ENCODE data around the gene INPP4A.
A peak's percentile ranks its signal among the peaks of the same experiment; 100 is the strongest.

Gene INPP4A

DNA sequence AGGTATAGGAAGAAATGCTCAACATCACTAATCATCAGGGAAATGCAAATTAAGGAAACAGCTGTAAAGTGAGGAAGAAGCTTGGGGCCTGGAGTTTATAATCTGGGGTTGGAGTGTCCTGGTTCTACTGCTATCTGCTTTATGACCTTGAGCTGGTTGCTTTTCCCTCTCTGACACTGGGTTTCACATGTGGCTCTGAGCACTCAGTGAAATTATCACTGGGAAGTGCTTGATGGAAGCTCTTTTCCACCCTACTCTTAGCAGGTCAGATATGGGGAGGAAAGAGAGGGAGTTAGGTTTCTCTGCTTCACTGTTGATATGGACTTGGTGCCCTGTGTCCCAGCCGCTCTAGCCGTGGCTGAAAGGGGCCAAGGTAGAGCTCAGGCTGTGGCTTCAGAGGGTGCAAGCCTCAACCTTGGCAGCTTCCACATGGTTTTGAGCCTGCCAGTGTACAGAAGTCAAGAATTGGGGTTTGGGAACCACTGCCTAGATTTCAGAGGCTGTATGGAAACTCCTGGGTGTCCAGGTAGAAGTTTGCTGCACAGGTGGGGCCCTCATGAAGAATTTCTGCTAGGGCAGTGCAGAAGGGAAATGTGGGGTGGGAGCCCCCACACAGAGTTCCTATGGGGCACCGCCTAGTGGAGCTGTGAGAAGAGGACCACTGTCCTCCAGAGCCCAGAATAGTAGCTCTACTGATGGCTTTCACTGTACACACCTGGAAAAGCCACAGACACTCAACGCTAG lies 52.3 kb downstream of the INPP4A start:
- DNase-seq (ENCODE audit: low spot score): no peak

DNA sequence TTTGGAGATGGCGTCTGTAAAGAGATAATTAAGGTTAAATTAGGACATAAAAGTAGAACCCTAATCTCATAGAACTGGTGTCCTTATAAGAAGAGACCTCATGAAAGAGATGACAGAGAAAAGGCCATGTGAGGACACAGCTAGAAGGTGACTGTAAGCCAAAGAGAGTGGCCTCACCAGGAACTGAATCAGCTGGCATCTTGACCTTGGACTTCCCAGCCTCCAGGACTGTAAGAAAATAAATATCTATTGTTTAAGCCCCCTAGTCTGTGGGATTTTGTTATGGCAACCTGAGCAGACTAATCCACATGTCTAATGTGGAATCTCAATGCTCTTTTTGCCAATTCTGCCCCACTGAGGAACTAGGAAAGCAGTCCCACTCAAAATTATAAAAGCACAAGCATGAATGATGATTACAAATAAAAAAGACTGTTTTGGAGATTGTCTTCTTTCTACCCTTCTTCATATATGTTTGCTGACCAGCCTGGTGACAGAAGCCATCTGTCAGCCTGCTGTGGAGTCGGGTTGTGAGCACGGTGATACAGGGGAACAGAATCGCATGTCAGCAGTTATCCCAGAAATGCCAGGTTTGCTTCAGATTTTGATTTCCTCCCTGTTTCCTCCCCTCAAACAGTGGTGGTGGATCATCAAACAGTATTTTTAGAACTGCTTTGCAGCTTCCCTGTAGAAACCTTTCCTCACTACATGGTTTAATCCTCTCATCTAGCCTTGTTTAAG lies 54.2 kb downstream of the INPP4A start:
- DNase-seq (ENCODE audit: low spot score): no peak

DNA sequence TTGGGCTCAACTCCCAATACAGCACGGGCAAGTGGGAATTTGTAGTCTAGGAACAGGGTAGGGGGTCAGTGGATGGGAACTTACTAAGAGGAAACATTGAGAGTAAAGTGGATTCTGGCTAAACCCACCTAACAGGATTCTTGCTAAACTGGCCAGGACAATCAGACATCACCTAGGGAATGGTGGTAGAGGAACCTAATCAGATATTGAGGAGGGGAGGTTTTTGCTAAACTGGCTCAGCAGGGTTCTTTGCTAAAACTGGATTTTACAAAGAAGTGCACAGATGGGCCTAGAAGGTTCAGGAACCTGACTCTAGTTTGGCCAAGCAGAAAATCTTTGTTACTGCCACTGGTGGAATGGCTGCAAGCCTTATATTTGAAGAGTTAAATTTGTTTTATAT lies 55.9 kb downstream of the INPP4A start:
- DNase-seq (ENCODE audit: low spot score): no peak

- no peak for DNase-seq (ENCODE audit: low spot score)
Observed at GRCh38 chr2:98501223-98501622, 56.6 kb downstream of the INPP4A start.

DNA sequence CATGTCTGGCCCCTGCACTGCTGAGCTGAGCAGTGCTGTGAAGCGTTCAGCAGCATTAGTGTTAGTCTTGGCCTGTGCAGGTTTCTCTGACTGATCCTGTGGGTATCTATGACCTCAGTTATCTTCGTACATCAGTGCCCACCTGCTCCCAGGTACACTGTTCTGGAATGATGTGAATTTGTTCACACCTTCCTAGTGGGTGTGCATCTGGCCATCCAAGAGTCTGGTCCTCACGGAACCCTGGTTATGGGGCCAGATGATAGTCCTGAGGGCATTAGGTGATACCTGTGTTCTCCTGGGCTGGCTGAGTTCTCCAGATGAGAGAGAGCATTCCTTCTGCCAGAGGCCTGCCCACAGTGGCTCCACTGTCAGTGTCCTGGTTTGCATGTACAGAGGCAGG lies 57.2 kb downstream of the INPP4A start:
- DNase-seq (ENCODE audit: low spot score): no peak

DNA sequence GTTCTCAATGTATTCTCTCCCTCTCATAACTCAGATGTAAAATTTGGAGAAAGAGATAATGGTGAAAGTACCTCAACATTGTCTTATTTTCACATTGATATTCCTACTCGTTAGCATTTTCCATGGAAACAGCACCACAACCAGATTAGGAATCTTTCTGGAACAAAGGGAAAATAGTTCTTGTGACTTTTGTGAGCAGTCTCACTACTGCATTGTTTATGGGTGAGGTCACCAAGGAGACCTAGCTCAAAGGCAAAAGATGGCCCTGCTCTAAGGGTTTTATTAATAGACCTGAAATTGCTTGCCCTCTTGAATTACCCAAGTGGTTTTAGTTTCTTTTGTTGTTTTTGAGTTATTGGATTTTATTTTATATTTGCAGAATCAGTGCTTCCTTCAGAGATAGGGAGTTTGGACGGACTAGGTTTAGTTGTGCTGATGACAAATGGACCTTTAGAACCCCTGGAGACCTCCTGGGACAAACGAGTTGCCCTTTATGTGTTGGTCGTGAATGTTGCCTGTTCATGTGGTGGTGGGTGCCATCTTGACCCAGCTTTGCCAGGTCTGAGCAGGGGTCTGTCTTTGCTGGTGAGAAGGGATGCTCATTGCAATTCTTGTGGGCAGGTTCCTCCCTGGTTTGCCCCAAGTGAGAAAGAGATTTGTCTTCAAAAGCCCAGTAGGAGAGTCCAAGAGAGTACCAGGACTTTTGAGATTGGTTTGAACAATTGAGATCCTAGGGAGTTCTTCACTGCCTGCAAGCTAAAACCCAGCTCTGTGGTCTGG lies 58.1 kb downstream of the INPP4A start:
- peak; percentile 78 for DNase-seq (ENCODE audit: low spot score)

DNA sequence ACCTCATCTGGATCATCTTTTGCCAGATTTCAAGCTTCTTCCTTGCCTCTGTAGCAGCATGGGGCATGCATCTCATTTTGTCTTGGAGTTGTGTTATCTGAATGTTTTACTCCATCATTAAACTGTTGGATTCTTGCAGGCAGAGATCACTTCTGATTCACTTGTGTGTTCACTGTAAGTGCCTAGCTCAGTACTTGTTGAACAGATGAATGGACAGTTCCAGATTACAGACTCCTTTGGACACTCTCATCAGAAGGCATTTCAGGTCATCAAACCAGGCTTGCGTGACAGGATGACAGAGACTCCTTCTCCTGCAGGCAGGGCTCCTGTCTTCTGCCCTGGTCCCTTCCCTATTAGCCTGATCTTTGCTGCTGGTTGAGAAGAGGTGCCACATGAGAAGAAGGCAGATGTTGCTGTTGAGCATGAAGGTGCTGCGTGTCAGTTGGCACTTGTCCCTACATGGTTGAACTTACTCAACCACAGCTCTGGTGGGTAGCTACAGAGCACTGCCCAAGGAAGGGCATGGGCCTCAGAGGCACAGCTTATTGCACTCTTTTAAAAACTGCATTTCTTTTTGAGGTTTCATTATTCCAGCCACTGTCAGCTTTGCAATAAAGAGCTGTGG lies 58.9 kb downstream of the INPP4A start:
- no peak for DNase-seq (ENCODE audit: low spot score)

DNA sequence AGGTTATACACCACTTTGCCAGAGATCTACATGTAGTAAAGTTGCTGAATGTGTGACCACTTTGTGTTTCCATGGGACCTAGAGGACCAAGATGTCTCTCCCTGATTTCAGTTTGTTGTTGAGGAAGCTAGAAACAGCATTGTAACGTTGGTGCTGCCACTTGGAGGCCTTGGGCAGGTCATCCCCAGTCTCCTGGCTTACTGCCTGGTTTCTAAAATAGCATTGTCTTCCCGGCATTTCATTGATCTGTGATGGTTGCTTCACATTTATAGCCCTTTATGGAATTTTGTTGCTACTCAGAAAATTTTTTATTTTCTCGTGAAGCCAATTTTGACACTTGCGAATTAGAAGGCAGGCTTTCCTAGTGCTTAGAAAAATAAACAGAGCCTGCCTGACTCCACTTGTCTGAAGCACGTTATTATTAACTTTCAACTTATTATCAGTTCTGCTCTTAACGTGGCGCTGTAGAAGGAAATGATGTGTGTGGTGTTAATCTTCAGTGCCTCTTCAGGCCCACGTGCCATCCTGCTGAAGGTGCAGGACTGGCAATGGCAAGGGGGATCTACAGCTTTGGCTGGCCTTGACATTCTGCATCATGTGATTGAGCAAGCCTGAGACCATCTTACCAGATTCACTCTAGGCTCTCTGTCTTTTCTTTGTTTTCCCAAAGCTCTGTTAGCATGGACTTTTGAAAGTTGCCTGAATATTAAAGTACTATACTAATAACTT lies 59.9 kb downstream of the INPP4A start:
- peak; percentile 55 for DNase-seq (ENCODE audit: low spot score)

DNA sequence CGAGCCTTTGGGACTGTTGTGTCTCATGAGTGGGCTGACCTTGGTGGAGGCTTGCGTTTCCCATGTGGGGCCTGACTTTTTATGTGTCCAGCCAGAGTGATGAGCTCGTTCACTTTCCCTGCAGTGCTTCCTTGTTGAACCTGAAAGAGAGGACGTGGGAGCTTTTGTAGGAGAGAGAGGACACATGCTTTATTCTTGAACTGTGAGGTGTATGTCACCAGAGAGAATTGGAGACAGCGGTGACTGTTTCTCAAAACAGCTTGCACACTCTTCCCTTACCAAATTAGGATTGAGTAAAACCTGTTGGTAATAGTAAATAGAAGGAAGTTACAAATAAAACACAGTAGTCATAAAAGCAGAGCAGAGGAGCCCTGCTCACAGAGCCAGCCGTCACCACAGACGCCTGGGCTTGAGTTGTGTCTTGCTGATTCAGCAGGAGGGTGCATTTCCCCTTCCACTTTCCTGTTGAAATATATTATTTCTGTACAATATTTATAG lies 60.7 kb downstream of the INPP4A start:
- no peak for DNase-seq (ENCODE audit: low spot score)

GRCh38 chr2:98505971-98506664 lies 61.5 kb downstream of the INPP4A start:
- peak; percentile 44 for DNase-seq (ENCODE audit: low spot score)

DNA sequence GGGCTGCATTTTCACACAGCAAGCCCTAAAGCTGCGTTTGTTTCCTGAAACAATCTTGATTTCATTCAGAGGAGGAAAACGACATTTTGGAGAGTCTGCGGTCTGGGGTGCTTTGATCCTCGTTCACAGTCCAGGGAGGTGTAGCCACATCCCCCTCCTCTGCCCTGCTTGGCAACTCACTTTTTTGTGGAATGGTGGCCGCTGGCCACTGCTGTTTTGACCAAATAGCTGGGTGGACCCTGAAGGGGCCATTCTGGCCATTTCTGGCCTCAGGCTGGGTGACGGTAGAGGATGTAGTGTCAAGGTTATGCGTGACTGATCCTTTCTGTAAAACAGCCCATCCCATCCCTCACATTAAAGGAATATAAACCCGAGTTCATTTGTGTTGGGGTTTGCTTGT lies 62.2 kb downstream of the INPP4A start:
- no peak for DNase-seq (ENCODE audit: low spot score)

GRCh38 chr2:98507461-98507860 lies 62.8 kb downstream of the INPP4A start:
- no peak for DNase-seq (ENCODE audit: low spot score)

GRCh38 chr2:98507891-98508708 lies 63.4 kb downstream of the INPP4A start:
- no peak for DNase-seq (ENCODE audit: low spot score)

DNA sequence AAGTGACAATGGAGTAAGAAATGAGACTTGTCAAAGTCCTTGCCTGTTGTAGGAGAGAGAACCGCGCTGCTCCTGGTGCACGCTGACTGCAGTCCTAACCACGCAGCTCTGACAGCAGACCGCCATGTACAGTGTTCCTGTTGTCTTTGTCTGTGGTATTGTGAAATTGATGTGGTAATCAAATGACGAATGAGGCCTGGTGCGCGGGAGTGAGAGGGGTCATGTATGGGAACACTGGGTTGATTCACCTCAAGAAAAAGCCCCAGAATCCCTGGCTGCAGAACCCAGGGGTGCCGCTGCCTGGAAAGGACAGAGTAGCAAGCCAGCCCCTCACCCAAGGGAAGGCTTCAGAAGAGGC lies 64.0 kb downstream of the INPP4A start:
- DNase-seq (ENCODE audit: low spot score): no peak

GRCh38 chr2:98509542-98510321 lies 65.1 kb downstream of the INPP4A start:
- no peak for DNase-seq (ENCODE audit: low spot score)

DNA sequence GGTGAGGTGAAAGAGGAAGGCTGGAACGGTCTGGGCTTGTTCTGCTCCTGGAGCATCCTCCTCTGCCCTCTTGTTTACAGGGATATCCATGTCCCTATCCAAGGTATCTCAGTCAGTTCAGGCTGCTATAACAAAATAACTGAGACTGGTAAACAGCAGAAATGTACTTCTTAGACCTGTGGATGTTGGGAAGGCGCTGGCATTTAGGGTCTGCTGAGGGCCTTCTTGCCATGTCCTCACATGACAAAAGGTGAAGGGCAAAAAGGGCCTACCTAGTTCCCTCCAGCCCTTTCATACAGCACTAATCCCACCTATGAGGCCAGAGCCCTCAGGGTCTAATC lies 65.6 kb downstream of the INPP4A start:
- no peak for DNase-seq (ENCODE audit: low spot score)

- no peak for DNase-seq (ENCODE audit: low spot score)
Observed at GRCh38 chr2:98511981-98512380, 67.3 kb downstream of the INPP4A start.

- no peak for DNase-seq (ENCODE audit: low spot score)
Observed at GRCh38 chr2:98512699-98513098, 68.0 kb downstream of the INPP4A start.

GRCh38 chr2:98514096-98514639 lies 69.5 kb downstream of the INPP4A start:
- DNase-seq (ENCODE audit: low spot score): no peak

All from AG20443 (cell line).